Thyroid gland (tissue), 4 donors: ENCODE measurements around the gene LLGL1. TPM values are rescaled to one million over a fixed set of nuclear protein-coding genes. Genes with fewer than 3 reads are reported as not detected.

Experiments
- DNase-seq, 2 donors: peaks; one replicate each; pipeline ENCODE4 v3.0.0-alpha.2; 2019
- H3K27ac ChIP-seq, 3 donors: fragments of 200-600 bp; sonication (generic); 1 replicate in 2 of 3; 2 replicates in 1 of 3; pipeline ENCODE4 v1.5.1; 2016 to 2019; ENCODE audit warnings: mild to moderate bottlenecking in 1 of 3, moderate library complexity in 1 of 3
- H3K27me3 ChIP-seq: fragments of 200-600 bp; sonication (generic); one replicate; pipeline ENCODE4 v1.5.1; 2019
- H3K36me3 ChIP-seq, 2 donors: fragments of 200-600 bp; sonication (generic); one replicate each; pipeline ENCODE4 v1.5.1; 2016 to 2019
- H3K4me1 ChIP-seq, 2 donors: fragments of 200-600 bp; sonication (generic); one replicate each; pipeline ENCODE4 v1.5.1; 2017 to 2019
- H3K4me3 ChIP-seq, 3 donors: fragments of 200-600 bp; sonication (generic); replicated peaks in 1 of 3; 1 replicate in 2 of 3; 2 replicates in 1 of 3; pipeline ENCODE4 v1.5.1; 2016; ENCODE audit warnings: mild to moderate bottlenecking in 1 of 3
- H3K9me3 ChIP-seq: fragments of 200-600 bp; sonication (generic); one replicate; pipeline ENCODE4 v1.5.1; 2017
- POLR2A ChIP-seq, 2 donors: fragments of 450-650 bp; IDR thresholded peaks; one replicate each; pipeline ENCODE4 v1.6.1; 2017; ENCODE audit warnings: antibody characterized with exemption in 2 of 2, mild to moderate bottlenecking in 2 of 2, moderate library complexity in 1 of 2
- WGBS, 2 donors: methylation state at CpG; one replicate each; pipeline ENCODE4 v1.1.5; 2017; 5-methylcytosine and 5-hydroxymethylcytosine counted together
- intact Hi-C: fragments of 100-400 bp; cut with DNase I; formaldehyde crosslinking; loops from one replicate; pipeline ENCODE4 v1.15.1; 2023
- total RNA-seq, 4 donors: library from RNA; depleted of rRNA; stranded (reverse); fragments of >200 nt; gene quantifications; one replicate each; pipeline ENCODE4 v1.2.3, GENCODE V29; 2016
- TF ChIP-seq, protein P1 (sequence below), 6 experiments: fragments of 200-600 bp in 3 of 6; fragments of 450-650 bp in 3 of 6; sonication (generic) in 3 of 6; IDR thresholded peaks; one replicate each; pipeline ENCODE4 v1.5.1; 2016 to 2019; ENCODE audit warnings: antibody characterized with exemption in 6 of 6, mild to moderate bottlenecking in 2 of 6, inconsistent platforms in 1 of 6, moderate library complexity in 1 of 6

Gene LLGL1
- total RNA-seq, 4 donors from 2014 or later: 14.5 to 19.4 (median 17.5) TPM

DNA sequence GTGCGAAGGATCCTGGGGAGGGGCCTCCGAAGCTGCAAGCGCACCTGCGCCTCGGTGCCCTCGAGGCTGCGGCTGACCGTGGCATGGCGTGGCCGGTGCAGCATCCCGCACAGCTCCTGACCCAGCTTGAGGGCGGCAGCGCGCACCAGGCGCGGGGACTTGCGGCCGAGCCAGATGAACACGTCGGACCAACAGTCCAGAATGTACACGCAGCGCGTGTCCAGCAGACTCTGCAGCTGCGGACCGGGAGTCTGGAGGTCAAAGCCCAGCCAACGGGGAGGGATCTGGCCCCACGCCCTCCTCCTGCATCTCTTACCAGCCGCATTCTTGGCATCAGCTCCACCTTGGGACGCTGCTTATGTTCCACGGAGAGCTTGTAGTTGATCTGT is 22.2 kb downstream of the LLGL1 start:
- intact Hi-C loops: no loop called here

GRCh38 chr17:18248300-18248731 is 22.9 kb downstream of the LLGL1 start:
- H3K27ac ChIP-seq: no peak overlapping the region
- intact Hi-C loops: no loop called here
- peak; percentile 51 to 63 for DNase-seq
- H3K9me3 ChIP-seq: no peaks in the 10 kb centered on the region
- no peaks in the 10 kb centered on the region for H3K27me3 ChIP-seq
- TF ChIP-seq POLR2A (IDR thresholded peaks at IDR 0.05): no peak
- TF ChIP-seq, protein P1, sequence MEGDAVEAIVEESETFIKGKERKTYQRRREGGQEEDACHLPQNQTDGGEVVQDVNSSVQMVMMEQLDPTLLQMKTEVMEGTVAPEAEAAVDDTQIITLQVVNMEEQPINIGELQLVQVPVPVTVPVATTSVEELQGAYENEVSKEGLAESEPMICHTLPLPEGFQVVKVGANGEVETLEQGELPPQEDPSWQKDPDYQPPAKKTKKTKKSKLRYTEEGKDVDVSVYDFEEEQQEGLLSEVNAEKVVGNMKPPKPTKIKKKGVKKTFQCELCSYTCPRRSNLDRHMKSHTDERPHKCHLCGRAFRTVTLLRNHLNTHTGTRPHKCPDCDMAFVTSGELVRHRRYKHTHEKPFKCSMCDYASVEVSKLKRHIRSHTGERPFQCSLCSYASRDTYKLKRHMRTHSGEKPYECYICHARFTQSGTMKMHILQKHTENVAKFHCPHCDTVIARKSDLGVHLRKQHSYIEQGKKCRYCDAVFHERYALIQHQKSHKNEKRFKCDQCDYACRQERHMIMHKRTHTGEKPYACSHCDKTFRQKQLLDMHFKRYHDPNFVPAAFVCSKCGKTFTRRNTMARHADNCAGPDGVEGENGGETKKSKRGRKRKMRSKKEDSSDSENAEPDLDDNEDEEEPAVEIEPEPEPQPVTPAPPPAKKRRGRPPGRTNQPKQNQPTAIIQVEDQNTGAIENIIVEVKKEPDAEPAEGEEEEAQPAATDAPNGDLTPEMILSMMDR (IDR thresholded peaks at IDR 0.05): peak in 4 of 6 experiments; percentile 37 to 64 (median 62)
- no peaks in the 10 kb centered on the region for H3K4me1 ChIP-seq
- 53 to 61% methylated on average over 8 to 9 of the region's 9 CpGs for WGBS, 2 donors
- no peak overlapping the region for H3K4me3 ChIP-seq
- H3K36me3 ChIP-seq: peaks cover 76 to 78% of the 10 kb centered on the region in 2 donors

More for the DNA sequence above, 22.2 kb downstream of the LLGL1 start:
- TF ChIP-seq, protein P1 (IDR thresholded peaks at IDR 0.05): no peak
- TF ChIP-seq POLR2A (IDR thresholded peaks at IDR 0.05): no peak
- Histone ChIP-seq H3K27me3 (no peaks in the 10 kb centered on the region), H3K4me1 (no peaks in the 10 kb centered on the region), H3K36me3 (peaks cover 69 to 71% of the 10 kb centered on the region in 2 donors), H3K27ac (no peak overlapping the region), H3K4me3 (no peak overlapping the region), H3K9me3 (no peaks in the 10 kb centered on the region)
- DNase-seq: peak in 1 of 2 donors; percentile 15
- WGBS, 2 donors: 89 to 91% methylated on average over 25 to 29 of the region's 30 CpGs

DNA sequence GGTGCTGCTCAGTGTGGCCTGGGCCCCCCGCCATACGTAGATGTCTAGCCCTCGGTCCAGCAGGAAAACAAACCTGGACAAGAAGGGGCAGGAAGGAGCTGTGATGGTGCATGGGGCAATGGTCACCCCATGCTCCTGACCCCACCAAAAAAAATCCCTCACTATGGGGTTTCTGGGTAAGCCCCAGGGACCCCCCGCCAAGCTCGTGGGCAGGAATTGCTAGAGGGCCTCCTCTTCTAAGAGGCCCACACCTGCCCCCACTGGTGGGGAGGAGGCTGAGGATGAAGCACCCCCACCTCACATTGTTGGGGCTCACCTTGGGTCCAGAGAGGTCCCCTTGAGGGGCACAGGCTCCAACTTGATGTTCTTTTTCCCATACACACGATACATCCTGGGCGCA is 23.4 kb downstream of the LLGL1 start:
- Histone ChIP-seq H3K27me3 (no peaks in the 10 kb centered on the region), H3K36me3 (peaks cover 79 to 80% of the 10 kb centered on the region in 2 donors), H3K4me3 (no peak overlapping the region), H3K27ac (no peak overlapping the region), H3K4me1 (no peaks in the 10 kb centered on the region), H3K9me3 (no peaks in the 10 kb centered on the region)
- TF ChIP-seq POLR2A (IDR thresholded peaks at IDR 0.05): no peak
- TF ChIP-seq, protein P1 (IDR thresholded peaks at IDR 0.05): no peak
- no peak for DNase-seq
- 86 to 95% methylated on average over 7 of the region's 7 CpGs for WGBS, 2 donors
- intact Hi-C loops: no loop called here

GRCh38 chr17:18250259-18250658 is 24.8 kb downstream of the LLGL1 start:
- Histone ChIP-seq H3K36me3 (peaks cover 83 to 88% of the 10 kb centered on the region in 2 donors), H3K9me3 (no peaks in the 10 kb centered on the region), H3K4me3 (no peak overlapping the region), H3K27me3 (no peaks in the 10 kb centered on the region), H3K27ac (no peak overlapping the region), H3K4me1 (no peaks in the 10 kb centered on the region)
- WGBS, 2 donors: 88 to 89% methylated on average over 9 of the region's 9 CpGs
- peak; percentile 33 to 44 for DNase-seq
- TF ChIP-seq, protein P1 (IDR thresholded peaks at IDR 0.05): no peak
- no peak for TF ChIP-seq POLR2A (IDR thresholded peaks at IDR 0.05)
- intact Hi-C loops: no loop called here

DNA sequence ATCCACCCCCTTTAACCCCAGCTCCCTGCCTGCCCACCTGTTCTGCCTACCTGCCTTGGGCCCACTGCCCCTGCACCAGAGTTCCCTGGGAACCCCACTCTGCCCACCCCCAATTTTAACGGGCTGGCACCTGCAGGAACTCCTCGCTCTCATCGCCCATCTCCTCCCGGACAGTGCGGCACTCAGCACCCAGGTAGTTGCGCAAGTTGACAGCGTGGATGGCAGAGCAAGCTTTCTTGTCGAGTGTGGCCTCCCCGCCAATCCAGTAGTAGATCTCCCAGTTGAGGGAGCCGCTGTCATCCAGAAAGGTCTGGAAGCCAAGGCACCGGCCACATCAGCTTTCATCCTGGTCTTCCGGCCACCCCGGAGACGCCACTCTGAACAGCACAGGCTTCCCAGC is 25.3 kb downstream of the LLGL1 start:
- TF ChIP-seq, protein P1 (IDR thresholded peaks at IDR 0.05): no peak
- TF ChIP-seq POLR2A (IDR thresholded peaks at IDR 0.05): no peak
- Histone ChIP-seq H3K4me1 (no peaks in the 10 kb centered on the region), H3K27ac (no peak overlapping the region), H3K9me3 (no peaks in the 10 kb centered on the region), H3K27me3 (no peaks in the 10 kb centered on the region), H3K4me3 (no peak overlapping the region), H3K36me3 (peaks cover 78 to 88% of the 10 kb centered on the region in 2 donors)
- WGBS, 2 donors: 95 to 98% methylated on average over 13 to 14 of the region's 14 CpGs
- intact Hi-C loops: no loop called here
- no peak for DNase-seq
